GM21360 (cell line): ENCODE data around the gene POPDC2.
"Not testable (repeated sequence)": the region's sequence is repeated elsewhere in the genome, so short reads cannot be mapped to it uniquely, and the experiment has no call there.

Source experiments
- ATAC-seq: cut with Tn5 transposase; IDR thresholded peaks from one replicate; pipeline ENCODE4 v1.9.1; 2021; ENCODE audit warnings: mild to moderate bottlenecking, moderate library complexity; ENCODE audit not compliant: unreplicated experiment

The POPDC2 gene

DNA sequence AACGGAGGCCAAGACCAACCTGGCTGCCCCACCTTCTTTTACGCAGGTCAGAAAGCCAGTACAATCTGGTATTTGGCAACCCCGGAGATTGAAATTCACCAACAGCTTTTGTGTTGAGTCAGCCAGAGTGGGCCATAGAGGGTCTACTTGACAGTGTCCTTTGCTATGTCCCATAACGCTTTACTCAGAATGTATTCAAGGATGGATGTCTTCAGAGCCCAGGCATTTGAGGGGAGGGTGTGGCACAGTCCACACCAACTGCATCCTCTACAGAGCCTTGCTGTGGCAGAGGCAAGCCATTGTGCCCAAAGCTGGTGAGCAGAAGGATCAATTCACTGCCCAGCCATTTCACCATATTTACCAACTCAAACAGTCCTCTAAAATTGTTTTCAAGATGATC lies 44.3 kb downstream of the POPDC2 start:
- ATAC-seq, result no peak

DNA sequence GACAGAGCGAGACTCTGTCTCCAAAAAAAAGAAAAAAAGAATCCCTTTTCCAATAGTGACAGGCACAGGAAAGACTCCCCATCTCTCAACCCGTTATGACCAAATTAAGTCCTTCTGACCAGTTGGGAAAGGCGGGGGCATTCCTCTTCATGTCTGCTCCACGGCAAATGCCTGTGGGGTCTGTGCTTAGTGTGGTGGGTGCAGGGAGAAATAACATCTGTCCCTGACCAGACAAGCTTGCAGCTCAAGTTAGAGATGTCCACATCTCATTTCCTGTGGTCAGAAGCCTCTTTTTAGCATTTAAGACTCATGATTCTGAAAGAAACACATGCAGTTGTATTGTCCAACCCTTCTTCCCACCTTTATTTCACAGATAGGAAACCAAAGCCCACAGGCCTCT lies 46.5 kb downstream of the POPDC2 start:
- no peak for ATAC-seq

DNA sequence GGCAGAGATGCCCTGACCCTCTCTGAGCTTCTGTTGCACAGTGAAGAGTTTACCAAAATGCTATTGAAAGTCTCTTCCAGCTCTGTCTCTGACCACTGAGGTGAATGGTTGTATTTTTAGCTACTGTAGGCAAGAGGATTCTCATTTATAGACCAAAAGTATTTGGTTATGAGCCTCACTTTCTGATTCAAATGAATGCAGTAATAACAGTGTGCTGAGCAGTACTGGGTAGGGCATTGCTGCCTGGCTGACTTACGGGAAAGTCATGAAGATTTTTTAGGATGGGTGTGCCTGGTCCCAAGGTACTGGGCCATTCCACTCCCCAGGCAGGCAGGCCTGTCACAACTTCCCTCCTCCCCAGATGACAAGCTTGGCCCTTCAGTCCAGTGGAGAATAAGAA lies 47.2 kb downstream of the POPDC2 start:
- ATAC-seq, result no peak

DNA sequence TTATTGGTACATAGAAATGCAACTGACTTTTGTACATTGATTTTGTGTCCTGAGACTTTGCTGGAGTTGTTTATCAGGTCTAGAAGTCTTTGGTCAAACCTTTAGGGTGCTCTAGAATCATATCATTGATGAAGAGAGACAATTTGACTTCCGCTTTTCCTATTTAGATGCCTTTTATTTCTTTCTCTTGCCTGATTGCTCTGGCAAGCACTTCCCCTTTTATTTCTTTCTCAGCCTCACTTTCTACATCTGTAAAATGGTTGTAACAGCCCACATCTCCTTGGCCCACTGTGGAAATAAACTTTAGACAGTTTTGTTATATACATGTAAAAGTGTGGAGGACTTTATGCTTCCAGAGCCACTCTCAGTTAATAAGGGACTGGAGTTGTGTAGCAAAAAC lies 48.7 kb downstream of the POPDC2 start:
- no peak for ATAC-seq

DNA sequence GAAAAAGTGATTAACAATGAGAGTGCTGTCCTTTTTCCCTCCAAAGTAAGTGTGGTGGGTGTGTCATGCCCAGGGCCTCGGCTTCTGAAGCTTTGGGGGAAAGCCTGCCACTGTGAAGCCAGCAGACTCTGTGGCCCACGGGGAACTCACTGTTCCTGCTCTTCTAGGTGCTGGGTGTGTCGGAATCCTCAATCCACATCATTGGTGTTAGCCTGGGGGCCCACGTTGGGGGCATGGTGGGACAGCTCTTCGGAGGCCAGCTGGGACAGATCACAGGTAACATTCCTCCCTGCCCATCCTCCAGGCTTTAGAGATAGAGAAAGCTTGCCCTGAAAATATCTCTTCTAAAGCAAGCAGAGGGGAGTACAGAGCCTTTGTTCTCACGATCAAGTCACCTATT lies 51.1 kb downstream of the POPDC2 start:
- ATAC-seq, result no peak

DNA sequence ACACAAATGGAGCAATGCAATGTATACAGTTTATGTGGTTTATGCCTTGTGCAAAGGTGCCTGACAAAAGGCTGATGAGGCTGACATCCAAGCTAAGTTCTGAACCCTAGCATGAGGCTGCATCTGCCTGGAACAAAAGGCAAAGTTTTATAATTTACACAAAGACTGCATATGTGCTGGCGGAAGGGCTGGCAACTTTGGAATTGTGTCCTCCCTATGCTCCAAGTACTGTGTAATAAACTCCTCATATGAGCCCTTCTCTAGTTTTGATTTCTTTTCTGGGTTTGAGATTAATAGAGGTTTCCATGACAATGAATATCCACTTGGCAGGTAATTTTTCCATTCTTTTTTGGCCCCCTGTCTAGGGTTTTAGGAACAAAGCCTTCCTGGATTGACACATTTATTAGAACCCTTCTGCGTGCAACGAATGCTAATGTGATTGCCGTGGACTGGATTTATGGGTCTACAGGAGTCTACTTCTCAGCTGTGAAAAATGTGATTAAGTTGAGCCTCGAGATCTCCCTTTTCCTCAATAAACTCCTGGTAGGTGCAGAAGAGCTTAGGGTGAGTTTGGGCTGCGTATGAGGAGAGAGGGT lies 51.9 kb downstream of the POPDC2 start:
- ATAC-seq, result no peak

DNA sequence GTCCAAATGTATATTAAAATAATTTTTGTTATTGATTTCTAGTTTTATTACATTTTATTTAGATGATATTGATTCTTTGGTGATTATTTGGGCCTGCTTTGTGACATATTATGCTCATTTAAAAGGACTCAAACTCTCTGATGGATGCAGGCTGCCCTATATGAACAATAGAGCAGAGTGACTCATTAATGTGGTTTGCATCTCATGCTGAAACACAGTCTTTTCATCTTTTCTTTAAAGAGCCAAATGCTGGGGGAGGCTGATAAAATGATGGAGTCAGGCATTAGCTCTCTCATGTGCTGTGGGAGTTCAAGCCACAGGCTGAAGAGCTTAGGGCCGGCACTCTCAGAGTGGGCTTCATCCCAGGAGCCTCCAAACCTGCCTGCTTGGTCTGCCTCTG lies 55.5 kb downstream of the POPDC2 start:
- ATAC-seq, result no peak

DNA sequence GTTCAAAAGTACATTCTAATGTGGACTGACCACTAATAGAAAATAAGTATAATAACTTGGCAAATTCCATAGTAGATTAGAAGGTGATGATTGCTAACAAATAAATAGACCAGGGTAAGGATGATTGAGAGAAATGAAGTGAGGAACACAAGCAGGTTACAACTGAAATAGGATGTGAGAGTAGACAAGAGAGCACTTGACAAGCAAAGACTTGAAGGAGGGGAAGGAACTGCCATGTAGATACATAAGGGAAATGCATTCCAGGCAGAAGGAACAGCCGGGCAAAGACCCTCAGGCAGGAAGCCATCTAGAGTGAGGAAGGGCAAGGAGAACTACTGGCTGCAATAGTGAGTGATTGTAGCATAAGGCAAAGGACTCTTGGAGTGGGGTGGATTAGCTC lies 57.7 kb downstream of the POPDC2 start:
- no peak for ATAC-seq

DNA sequence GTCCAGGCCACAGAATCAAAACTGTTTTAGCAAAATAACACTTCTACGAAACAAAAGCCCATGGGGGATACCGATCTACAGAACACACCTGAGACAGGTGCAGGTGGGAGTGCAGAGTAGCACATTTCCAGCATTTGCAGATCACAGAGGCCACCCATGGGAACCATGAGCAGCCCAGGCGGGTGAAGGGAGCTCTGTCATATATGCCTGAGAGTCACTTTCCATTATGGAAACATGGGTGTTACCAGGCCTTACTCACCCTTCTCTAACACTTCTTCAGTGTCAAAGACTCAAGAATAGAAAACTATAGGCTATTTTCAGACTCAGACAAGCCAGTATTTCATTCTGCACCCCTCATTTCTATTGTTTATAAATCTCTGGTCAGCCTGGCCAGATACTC lies 59.2 kb downstream of the POPDC2 start:
- peak; percentile 15 for ATAC-seq

DNA sequence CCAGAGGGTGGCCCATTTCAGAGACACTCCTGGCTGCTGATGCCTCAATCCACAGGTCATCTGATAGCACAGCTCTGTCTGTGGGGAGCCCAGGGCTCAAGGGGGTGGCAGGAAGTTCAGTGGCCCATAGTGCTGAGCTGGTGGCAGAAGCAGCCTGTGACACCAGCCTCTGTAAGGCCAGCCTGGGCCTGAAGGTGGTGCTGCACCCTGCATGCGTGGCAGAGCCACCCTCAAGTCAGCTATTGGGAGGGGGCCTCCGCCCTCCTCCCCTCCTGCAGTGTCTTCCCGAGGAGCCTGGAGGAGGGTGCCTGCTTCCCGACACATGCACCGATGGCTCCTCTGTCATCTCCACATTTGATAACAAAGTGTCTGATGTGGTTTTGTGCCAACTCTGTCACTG lies 59.7 kb downstream of the POPDC2 start:
- peak; percentile 68 for ATAC-seq

DNA sequence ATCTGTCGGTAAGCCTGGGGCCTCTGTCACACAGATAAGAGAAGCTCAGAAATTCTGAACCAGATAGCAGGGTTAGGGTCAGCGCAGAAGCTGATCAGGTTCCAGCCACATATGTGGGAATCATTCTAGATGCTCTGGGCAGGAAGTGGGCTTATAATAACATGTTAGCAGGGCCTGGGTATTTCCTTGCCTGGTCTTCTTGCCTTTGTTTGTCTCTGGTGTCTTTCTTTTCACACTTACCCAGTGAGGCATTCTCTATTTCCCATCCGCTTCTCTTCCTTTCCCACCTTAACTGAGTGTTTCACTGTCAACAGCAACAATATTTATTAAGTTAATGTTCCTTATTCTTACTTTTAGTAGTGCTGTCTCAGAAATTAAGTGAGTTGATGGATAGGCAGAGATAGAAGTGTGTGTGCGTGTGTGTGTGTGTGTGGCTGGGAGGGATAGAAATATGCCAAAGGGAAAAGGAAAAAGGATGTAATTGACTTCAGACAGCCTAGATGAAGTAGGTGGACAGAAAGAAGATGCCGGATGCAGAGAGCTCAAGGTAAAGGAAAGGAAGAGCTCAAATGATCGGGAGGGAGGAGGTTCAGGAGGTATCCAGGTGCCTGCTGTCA lies 60.7 kb downstream of the POPDC2 start:
- ATAC-seq, result no peak

DNA sequence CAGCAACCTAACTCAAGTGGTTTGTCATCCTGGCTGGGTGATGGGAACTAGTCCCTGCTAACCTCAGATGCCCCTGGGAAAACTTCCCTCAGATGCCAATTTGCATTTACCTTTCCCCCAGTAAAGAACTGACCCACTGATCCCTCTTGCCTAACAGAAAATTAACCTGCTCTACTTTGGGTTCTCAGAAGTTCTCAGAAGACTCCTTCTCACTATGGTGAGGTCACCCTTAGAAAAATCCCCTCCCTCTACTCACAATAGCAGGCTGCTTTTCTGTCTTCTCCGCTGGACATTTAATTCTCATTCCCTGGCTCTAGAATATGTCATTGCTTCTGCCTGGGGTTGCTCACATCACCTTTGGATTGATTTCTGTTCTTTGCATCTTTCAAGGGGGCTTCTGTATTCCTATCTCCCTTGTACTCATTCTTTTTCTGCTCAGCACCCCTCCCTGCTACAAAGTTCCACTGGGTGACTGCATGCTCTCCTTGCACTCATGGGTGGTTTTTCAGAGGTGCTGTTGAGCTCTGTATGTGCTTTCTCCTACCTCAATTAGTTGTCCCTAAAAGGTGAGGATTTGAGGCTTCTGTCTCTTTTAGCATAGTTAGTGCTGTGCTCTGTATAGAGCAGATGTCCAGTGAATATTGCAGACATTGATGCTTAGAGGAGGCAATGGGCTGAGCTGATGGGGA lies 61.8 kb downstream of the POPDC2 start:
- ATAC-seq, result peak; percentile 42

DNA sequence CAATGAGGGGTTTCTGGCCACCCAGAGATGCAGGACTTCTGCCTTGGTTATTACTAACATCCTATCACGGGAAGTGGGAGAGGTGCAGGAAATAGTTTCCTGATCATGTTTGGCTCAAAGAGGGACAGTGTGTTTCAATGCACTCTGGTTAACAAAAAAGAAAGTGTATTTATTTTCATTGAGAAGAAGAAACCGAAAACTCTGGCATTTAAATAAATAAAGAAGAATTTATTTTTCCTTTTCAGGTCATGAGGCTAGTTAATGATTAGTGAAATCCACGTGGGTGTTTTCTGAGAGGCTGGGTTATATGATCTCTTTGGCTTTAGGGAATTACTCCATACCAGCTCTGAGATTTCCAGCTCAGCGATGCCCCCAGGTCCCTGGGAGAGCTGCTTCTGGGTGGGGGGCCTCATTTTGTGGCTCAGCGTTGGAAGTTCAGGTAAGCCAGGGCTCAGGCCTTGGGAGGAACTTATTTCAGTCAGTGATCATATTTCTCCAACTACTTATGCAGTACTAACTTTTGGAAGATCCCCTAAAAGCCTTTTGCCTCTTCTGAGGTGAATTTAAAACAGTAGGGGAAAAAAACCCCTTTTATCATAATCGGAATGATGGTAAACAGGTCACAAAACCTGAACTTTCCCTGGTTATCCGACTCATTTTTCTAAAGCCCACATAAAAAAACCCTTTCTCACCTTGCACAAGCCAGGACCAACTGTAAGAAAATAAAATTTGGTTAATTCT lies 62.7 kb downstream of the POPDC2 start, which contains the start of gene PLA1A:
TSS of gene PLA1A (plus strand) at position 338 of the 741 bp plus-strand sequence. CDS start at position 367, 29 bp downstream.
- ATAC-seq, result no peak

DNA sequence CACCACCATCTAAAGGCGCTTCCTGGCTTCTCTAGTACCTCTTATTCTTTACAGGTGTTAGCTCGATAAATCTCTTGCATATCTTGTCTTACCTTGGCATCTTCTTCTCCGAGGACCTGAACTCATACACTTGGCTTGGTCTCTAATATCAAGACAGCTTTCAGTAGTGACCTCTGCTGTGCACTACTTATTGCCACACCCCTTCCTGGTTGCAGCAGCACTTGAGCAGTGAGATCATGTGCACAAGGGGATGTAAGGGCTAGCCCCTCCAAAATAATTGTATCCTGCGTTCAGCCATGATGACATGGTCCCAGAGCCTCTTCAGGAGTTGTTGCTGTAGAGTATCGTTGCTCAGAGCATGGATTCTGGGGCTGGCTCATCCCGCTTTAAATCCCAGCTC lies 64.0 kb downstream of the POPDC2 start:
- ATAC-seq, result no peak

DNA sequence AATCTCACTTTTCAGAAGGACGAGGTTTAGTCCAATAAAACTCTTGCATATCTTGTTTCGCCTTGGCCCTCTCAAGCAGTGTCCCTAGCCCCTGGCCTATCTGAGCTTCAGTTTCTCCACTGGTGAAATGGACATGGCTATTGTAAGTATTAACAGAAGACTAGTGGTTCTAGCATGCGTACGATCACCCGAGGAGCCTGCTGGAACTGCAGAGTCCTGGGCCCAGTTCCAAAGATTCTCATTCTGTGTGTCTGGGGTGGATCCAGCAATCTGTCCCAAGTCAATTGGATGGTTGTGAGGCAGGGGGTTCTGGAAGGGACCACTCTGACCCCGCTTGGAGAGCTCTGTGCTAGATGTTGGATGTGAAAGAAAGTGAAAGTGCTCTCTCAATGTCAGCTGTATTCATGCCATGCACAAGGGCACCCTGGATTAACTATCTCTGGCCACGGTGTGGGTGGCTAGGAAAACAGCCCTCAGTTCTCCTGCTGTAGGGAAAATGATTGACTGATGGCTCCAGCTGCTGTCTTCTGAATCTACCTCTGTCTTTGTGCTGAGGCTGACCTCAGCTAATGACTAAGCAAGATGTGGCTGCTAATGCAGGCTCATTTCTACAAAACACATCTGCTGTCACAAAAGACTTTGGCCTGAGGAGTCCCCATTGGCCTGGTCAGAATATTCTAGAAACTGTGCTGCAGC lies 64.6 kb downstream of the POPDC2 start:
- no peak for ATAC-seq

DNA sequence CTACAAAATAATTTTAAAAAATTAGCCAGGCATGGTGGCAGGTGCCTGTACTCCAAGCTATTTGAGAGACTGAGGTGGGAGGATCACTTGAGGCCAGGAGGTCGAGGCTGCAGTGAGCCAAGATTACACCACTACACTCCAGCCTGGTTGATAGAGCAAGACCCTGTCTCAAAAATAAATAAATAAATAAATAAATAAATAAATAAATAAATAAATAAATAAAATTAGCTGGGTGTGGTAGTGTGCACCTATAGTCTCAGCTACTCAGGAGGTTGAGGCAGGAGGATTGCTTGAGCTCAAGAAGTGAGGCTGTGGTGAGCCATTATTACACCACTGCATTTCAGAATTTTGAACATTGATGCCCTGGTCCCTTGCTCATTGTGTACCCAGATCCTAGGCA lies 65.5 kb downstream of the POPDC2 start:
- ATAC-seq, result not testable (repeated sequence)

DNA sequence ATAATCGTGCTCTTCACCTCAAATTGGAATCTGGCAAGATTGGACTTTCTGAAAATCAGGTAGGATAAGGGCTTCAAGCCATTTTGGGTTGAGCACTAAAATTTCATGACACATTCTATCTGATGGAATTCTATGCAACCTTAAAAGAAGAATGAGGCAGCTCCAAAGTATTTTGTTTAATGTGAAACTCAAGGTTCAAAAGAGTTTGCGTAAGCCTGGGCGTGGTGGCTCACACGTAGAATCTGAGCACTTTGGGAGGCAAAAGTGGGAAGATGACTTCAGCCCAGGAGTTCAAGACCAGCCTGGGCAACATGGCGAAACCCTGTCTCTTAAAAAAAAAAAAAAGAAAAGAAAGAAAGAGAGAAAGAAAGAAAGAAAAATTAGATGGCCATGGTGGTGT lies 66.3 kb downstream of the POPDC2 start:
- ATAC-seq, result no peak

DNA sequence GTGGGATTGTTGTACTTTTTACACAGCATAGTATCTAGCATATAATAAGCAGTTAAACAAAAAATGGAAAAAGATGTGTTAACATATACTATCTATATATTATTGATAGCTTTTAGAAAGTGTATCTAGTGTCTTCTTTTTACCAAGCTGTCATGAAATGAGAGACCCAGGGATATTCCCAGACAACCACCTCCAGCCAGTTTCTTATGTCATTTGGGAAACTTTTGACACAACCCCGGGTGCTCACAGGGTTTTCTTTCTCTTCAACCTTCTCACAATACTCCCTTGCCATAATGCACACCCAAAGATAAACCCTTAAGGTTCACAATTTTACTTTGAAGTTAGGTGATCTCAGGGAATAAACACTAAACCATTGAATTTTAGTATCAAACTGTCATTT lies 67.5 kb downstream of the POPDC2 start:
- no peak for ATAC-seq
